ENCODE measurements around the gene SH3PXD2B.

SH3PXD2B gene

DNA sequence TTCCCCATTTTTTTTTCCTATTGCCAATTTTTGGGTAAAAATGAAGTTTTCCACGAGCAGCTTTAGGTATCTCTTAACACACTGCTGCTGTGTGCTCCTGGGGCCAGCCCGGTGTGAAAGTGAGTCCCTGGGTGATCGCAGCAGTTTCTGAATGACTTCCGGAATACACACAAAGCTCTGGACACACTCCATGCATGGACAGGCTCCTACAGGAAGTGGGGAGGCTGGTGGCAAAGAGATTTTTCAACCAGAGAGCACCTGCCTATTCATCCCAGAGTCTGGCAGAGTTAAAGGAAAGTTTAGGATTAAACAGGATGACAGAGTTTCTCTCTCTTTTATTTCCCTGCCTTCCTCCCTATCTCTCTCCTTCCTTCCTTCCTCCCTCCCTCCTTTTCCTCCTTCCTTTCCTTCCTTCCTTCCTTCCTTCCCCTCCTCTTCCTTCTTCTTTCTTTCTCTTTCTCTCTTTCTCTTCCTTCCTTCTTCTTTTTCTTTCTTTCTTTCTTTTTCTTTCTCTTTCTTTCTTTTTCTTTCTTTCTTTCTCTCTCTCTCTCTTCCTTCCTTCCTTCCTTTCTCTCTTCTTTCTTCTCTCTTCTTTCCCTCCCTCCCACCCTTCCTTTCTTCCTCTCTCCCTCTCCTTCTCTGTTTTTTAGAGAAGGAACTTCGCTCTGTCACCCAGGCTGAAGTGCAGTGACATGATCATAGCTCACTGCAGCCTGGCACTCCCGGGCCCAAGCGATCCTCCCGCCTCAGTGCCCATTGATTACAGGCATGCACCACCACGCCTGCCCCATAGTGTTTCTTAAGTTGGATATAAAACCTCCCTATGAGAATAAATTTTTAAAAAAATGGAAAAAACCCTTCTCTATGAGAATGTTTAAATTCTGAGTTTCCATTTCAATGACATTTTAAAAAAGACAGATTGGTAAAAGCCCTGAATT lies 132.0 kb downstream of the SH3PXD2B start:
- FAIRE-seq (no peak), DNase-seq (ENCODE audit: insufficient read length, low spot score) (no peak)
- no peak for TF ChIP-seq POLR2A (IDR thresholded peaks at IDR 0.05; ENCODE audit: low read depth, low read length)

- TF ChIP-seq POLR2A (IDR thresholded peaks at IDR 0.05; ENCODE audit: low read depth, low read length): no peak
- DNase-seq (ENCODE audit: insufficient read length, low spot score): no peak
- no peak for FAIRE-seq
These were observed 132.7 kb downstream of the SH3PXD2B start for GRCh38 chr5:172321593-172321992.

DNA sequence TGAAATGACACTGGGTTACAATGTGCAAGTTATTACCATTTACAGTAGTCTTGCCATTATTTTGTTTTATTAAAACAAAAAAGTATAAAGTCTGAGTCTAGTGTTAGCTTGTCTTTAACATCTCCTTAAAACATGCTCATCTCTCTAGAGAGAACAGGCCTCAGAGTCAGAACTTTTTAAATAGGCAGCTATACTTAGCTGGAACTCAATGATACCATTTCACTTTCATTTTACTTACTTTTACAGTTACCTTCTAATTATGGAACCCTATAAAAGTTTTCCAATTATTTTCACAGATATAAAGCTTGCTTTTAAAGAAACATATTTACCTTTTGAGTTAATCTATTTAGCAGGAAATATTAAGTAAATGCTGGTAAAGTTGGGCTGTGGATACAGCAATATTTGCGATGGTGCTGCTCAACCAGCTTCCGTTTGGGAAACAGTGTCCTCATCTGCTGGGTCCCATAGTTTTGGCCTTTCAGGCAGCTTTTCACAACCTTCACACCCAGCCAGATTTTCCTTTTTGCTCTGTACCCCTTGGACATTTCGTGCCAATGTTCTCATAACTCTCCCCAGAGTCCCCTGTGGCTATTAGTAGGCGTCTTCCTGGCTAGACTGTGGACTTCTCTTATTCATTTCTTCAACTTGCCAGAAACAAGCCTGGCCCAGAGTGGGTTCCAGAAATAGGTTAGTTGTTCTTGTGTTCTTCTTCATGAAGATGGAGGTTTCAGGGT lies 134.4 kb downstream of the SH3PXD2B start:
- TF ChIP-seq POLR2A (IDR thresholded peaks at IDR 0.05; ENCODE audit: low read depth, low read length): no peak
- no peak for DNase-seq (ENCODE audit: insufficient read length, low spot score)
- no peak for FAIRE-seq

- no peak for TF ChIP-seq POLR2A (IDR thresholded peaks at IDR 0.05; ENCODE audit: low read depth, low read length)
- DNase-seq (ENCODE audit: insufficient read length, low spot score): no peak
- FAIRE-seq: no peak
These were observed 138.5 kb downstream of the SH3PXD2B start for GRCh38 chr5:172315587-172316493.

DNA sequence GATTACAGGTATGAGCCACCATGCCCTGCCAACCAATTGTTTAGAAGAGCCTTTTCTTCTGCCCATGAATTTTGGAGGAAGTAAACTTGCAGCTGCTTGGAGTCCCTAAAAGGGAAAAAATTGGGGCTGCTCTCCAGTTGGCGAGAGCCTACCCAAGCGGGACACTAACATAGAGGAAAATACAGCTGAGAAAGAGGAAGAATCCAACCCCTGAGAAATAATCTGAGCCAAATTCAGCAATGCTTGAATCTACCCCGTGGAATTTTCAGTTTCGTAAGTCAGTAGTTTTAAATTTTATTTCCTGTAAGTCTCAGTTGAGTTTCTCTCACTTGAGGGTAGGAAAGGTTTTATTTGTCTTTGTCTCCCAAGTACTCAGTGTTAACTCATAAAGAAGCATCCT lies 140.4 kb downstream of the SH3PXD2B start:
- DNase-seq (ENCODE audit: insufficient read length, low spot score) (no peak), FAIRE-seq (no peak)
- TF ChIP-seq POLR2A (IDR thresholded peaks at IDR 0.05; ENCODE audit: low read depth, low read length): no peak

- no peak for DNase-seq (ENCODE audit: insufficient read length, low spot score)
- no peak for TF ChIP-seq POLR2A (IDR thresholded peaks at IDR 0.05; ENCODE audit: low read depth, low read length)
- no peak for FAIRE-seq
These were observed 142.0 kb downstream of the SH3PXD2B start for GRCh38 chr5:172312286-172312685.

GRCh38 chr5:172311605-172312004 lies 142.7 kb downstream of the SH3PXD2B start:
- no peak for FAIRE-seq
- no peak for DNase-seq (ENCODE audit: insufficient read length, low spot score)
- TF ChIP-seq POLR2A (IDR thresholded peaks at IDR 0.05; ENCODE audit: low read depth, low read length): no peak

DNA sequence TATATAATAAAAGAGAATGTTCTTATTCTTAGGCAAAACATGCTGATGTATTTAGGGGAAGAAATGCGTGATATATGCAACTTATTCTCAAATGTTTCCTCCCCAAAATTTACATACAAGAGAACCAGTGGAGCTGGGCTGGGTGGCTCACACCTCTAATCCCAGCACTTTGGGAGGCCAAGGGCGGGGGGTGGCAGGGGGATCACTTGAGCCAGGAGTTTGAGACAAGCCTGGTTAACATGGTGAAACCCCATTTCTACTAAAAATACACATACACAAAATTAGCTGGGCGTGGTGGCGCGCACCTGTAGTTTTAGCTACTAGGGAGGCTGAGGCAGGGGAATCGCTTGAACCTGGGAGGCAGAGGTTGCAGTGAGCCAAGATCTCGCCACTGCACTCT lies 143.3 kb downstream of the SH3PXD2B start:
- TF ChIP-seq POLR2A (IDR thresholded peaks at IDR 0.05; ENCODE audit: low read depth, low read length): no peak
- DNase-seq (ENCODE audit: insufficient read length, low spot score) (no peak), FAIRE-seq (no peak)

DNA sequence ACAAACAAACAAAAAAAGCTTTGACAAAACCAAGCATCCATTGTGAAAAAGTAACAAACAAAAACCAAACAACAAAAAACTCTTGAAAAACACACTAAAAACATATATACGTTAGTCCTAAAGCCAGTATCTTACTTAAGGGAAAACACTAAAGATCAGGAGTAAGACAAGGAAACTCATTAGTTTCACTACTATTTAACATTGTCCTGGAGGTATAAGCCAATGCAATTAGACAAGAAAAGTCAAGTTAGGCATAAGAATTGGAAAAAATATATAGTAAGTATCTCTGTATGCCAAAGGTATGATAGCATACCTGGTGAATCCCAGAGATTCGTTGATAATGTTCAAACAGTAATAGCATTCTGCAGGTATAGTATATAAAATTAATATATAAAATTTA lies 148.9 kb downstream of the SH3PXD2B start:
- no peak for TF ChIP-seq POLR2A (IDR thresholded peaks at IDR 0.05; ENCODE audit: low read depth, low read length)

GRCh38 chr5:172303572-172304335 lies 150.6 kb downstream of the SH3PXD2B start:
- no peak for TF ChIP-seq POLR2A (IDR thresholded peaks at IDR 0.05; ENCODE audit: low read depth, low read length)
- FAIRE-seq (peak; percentile 75), DNase-seq (ENCODE audit: insufficient read length, low spot score) (no peak)

More for the DNA sequence above, 148.9 kb downstream of the SH3PXD2B start:
- DNase-seq (ENCODE audit: insufficient read length, low spot score): no peak
- no peak for FAIRE-seq

GRCh38 chr5:172303162-172303561 lies 151.2 kb downstream of the SH3PXD2B start:
- DNase-seq (ENCODE audit: insufficient read length, low spot score): no peak
- FAIRE-seq: peak; percentile 82
- TF ChIP-seq POLR2A (IDR thresholded peaks at IDR 0.05; ENCODE audit: low read depth, low read length): no peak

- DNase-seq (ENCODE audit: insufficient read length, low spot score) (no peak), FAIRE-seq (no peak)
- no peak for TF ChIP-seq POLR2A (IDR thresholded peaks at IDR 0.05; ENCODE audit: low read depth, low read length)
These were observed 152.1 kb downstream of the SH3PXD2B start for GRCh38 chr5:172302047-172302710.

Data from H54 (cell line).